ENCODE results near the gene CLEC18A.
"Not testable (repeated sequence)": the region's sequence is repeated elsewhere in the genome, so short reads cannot be mapped to it uniquely, and the experiment has no call there.

CLEC18A gene

DNA sequence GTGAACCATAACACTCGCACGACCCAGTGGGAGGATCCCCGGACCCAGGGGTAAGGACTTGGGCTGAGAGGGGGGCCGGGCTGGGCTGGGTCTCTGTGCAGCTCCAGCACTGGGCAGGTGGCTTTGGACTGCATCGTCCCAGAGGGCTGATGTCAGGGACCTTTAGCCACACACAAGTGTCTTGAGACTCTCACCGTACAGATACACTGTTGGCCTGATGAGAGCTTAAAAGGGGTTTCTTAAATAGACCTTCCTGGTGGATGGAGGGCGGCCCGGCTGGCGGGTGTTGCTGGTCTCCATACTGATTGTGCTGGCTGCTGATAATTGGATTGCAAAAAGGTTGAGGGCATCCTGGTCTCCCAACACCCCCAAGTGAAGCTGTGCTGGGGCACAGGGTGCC is 21.7 kb upstream of the CLEC18A start:
- DNase-seq (ENCODE audit: insufficient read length, low spot score) (no peak), FAIRE-seq (no peak)

DNA sequence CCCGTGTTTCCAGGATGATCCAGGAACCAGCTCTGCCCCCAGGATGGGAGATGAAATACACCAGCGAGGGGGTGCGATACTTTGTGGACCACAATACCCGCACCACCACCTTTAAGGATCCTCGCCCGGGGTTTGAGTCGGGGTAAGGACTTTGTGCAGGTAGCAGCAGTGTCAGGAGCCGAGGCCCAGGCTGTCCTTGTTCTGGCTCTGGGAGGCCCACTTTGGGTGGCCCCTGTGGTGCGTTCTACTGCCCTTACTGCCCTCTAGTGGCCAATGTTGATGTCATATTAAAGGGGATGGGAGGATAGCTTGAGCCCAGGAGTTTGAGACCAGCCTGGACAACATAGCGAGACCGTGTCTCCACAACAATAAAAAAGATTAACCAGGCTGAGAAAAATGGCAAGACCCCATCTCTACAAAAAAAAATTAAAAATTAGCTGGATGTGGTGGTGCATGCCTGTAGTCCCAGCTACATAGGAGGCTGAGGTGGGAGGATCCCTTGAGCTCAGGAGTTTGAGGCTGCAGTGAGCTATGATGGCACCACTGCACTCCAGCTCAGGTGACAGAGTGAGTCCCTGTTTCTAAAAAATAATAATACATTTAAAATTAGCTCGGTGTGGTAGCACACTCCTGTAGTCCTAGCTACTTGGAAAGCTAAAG is 20.9 kb upstream of the CLEC18A start:
- DNase-seq (ENCODE audit: insufficient read length, low spot score) (peak; percentile 83), FAIRE-seq (peak; percentile 86)

DNA sequence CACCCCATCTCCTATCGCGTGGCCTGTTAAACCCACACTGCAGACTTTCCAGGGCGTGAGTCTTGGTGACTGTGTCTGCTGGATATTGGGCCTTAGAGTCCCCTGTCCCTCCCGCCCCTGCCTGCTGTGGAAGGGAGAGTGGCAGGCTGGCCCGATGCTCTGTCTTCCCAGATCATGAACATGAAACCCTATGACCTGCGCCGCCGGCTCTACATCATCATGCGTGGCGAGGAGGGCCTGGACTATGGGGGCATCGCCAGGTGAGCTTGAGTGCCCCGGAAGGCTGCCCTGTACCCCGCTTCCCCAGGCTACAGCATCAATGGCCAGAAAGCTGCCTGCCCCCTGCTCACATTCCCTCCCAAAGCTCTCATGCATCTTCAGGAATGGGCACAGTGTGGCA is 19.5 kb upstream of the CLEC18A start:
- DNase-seq (ENCODE audit: insufficient read length, low spot score) (no peak), FAIRE-seq (no peak)

DNA sequence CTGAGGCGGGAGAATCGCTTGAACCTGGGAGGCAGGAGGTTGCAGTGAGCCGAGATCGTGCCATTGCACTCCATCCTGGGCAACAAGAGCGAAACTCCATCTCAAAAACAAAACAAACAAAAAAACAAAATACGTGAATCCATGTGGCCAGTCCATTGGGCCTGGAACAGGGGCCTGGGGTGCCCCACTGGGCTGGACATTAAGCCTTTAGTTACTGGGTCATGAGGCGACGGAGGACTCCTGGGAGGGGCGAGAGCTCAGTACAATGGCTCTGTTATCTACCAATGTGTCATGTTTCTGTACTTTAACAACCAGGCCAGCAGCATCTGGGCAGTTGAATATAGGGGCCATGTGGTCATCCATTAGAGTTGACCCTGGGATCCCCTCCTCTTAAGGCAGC is 18.9 kb upstream of the CLEC18A start:
- DNase-seq (ENCODE audit: insufficient read length, low spot score) (no peak), FAIRE-seq (no peak)

DNA sequence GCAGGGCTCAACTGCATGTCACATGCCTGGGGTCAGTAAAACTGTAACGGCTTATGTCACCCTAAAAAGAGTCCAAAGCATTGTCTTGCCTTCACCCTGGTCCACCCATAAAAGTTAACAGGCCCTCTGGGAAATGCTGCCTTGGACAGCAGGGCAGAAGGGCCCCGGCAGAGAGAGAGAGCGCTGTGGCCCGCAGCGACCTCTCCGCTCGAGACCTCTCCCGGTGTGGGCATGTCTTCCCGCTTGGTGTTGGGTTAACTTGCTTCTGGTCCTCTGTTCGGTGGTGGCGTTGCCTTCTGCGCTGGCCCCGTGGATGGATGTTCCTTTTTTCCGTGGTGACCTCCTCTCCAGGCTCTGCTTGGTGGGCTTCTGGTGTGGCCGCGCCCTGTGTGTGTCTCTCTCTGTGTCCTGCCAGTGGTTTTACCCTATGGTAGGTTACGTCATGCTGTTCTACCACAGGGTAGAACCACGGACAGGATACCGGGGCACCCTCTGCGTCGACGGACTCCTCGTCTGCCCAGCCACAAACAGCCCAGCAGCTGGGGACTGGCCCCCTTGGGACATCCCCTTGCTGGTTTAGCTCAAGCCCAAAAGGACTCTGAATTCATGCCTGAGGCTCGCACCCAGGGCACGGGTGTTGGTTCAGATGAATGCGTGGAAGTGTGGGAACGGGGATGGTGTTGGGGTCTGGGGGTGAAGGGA is 18.3 kb upstream of the CLEC18A start:
- DNase-seq (ENCODE audit: insufficient read length, low spot score) = no peak
- FAIRE-seq = no peak

DNA sequence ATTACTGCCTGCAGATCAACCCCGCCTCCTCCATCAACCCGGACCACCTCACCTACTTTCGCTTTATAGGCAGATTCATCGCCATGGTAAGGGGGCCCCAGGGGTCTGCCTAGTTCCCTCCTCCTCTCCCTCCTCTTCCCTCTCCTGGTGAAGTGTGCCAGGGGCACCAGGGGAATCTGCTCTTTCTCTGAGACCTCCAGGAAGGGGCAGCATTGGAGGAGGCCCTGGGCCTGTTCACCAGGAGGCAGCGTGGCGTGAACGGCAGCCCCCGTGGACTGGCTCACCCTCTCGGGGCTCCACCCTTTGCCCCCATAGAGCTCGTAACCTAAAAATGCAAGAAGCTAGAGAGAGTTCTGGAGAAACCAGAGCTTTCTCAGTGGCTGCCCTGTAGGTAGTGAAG is 17.1 kb upstream of the CLEC18A start:
- no peak for FAIRE-seq
- DNase-seq (ENCODE audit: insufficient read length, low spot score) = no peak

DNA sequence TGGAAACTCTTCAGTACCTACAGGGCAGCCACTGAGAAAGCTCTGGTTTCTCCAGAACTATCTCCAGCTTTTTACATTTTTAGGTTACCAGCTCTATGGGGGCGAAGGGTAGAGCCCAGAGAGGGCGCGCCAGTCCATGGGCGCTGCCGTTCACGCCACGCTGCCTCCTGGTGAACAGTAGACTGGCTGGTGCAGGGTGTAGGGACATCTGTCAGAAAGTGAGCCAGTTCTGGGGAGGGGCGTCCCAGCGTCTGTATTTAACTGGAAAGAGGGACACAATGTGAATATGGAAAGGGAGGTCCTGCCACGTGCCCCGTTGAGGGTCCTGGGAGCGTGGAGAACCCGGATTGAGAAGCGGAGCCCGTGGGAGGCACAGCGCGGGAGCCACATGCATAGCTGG is 16.4 kb upstream of the CLEC18A start:
- no peak for DNase-seq (ENCODE audit: insufficient read length, low spot score)
- FAIRE-seq = no peak

DNA sequence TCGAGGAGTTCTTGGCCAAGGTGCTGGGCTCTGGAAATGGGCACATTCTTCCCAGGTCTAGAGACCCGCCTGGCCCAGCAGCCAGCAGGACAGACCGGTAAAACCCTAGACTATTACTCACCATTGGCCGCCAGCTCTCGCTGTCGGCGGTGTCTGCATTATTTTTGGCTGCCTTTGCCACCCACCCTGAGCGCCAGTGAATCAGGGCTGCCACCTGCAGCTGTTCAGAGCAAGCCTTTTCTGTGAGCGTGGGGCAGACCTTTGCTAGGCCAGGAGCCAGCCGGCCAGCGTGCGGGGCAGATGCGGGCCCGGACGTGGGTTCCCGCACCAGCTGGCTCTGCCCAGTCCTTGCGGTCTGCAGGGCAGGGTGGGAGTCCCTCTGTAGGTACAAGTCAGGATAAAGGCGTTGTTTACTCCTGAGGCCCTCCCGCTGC is 15.8 kb upstream of the CLEC18A start:
- DNase-seq (ENCODE audit: insufficient read length, low spot score) (no peak), FAIRE-seq (no peak)

DNA sequence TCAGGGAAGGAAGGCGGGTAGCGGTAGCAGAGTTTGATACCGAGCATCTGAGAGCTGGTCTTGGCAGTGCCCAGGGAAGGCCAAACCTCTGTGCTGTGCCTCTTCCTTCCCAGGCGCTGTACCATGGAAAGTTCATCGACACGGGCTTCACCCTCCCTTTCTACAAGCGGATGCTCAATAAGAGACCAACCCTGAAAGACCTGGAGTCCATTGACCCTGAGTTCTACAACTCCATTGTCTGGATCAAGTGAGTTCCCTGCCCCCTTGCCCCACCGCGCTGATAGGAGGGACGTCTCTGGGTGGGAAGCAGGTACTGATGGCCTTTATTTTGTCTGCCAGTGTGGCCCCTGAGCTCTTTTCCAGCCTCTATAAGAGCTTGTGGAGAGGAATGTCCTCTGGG is 15.4 kb upstream of the CLEC18A start:
- DNase-seq (ENCODE audit: insufficient read length, low spot score) = no peak
- FAIRE-seq = no peak

DNA sequence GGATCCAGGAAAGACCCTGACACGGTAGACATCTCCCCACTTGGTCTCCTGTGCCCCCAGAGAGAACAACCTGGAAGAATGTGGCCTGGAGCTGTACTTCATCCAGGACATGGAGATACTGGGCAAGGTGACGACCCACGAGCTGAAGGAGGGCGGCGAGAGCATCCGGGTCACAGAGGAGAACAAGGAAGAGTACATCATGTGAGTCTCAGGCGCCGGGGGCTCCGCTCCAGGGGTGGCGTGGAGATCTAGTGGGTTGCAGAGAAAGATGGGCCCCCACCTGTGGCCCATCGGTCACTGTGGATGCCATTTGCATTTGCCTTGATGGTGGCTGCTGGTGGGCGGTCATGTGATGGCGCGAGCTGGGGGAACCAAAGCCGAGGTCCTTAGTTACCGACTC is 14.9 kb upstream of the CLEC18A start:
- DNase-seq (ENCODE audit: insufficient read length, low spot score) = no peak
- no peak for FAIRE-seq

DNA sequence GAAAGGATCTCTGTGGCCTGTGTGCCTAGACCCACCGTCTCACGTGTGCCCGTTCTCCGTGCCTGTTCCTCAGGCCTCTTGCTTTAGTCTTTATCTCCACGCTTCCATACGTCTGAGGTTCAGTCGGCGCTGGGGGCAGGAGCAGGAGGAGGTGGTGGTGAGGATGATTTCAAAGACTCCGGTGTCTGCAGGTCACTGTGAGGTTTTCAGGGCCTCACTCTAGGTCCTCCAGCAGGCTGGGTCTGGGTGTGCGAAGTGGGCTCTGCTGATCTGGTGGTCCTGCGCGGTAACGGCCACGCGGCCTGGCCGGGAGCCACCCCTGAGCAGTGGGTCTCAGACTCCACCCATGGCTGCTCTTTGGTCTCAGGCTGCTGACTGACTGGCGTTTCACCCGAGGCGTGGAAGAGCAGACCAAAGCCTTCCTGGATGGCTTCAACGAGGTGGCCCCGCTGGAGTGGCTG is 14.4 kb upstream of the CLEC18A start:
- no peak for FAIRE-seq
- DNase-seq (ENCODE audit: insufficient read length, low spot score) = no peak

DNA sequence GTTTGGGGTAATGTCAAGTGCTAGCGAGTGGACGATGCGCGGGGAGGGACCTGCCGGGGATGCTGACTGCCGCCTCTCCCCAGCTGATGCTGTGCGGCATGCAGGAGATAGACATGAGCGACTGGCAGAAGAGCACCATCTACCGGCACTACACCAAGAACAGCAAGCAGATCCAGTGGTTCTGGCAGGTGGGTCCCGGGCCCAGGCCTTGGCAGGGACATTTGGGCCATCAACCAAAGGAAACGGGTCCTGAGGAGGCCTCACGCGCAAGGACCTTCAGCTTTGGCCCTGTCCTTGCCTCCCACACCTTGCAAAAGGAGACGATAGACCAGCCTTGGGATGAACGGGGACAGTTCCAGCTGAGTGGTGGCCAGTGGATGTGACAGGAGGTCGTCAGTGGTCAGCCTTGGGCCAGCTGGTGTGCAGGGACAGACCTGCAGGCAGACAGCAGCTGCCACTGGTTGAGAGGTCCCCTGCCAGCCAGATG is 13.6 kb upstream of the CLEC18A start:
- FAIRE-seq (no peak), DNase-seq (ENCODE audit: insufficient read length, low spot score) (no peak)

DNA sequence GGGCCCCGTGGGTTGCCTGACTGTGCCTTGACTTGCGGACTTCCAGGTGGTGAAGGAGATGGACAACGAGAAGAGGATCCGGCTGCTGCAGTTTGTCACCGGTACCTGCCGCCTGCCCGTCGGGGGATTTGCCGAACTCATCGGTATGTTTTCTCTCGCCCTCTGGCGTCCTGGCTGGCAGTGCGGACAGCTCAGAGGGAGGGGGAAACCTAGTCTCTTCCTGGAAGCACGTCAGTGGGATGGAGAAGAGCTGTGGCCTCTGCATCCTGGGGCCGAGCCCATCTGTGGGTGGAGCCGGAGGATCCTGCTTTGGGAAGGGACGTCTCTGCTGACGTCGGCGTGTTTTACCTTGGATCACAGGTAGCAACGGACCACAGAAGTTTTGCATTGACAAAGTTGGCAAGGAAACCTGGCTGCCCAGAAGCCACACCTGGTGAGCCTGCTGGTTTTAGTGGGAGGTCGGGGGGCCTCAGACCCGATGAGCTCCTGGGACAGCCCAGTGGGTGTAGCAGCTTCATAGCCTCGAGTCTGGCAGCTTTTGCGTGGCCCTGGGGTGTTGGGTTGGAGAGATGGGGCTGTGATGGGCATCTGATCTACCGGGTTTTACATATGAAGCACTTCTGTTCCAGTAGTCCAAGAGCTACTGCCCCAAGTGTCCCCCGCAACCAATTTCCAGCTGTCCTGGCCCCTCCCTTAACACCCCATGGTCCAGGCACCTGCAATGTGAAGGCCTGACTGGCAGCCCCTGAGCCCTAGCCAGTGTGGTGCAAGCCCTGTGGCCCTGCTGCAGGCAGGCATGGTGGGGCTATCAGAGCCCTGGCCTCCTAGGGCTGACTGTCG is 11.9 kb upstream of the CLEC18A start:
- no peak for DNase-seq (ENCODE audit: insufficient read length, low spot score)
- no peak for FAIRE-seq

DNA sequence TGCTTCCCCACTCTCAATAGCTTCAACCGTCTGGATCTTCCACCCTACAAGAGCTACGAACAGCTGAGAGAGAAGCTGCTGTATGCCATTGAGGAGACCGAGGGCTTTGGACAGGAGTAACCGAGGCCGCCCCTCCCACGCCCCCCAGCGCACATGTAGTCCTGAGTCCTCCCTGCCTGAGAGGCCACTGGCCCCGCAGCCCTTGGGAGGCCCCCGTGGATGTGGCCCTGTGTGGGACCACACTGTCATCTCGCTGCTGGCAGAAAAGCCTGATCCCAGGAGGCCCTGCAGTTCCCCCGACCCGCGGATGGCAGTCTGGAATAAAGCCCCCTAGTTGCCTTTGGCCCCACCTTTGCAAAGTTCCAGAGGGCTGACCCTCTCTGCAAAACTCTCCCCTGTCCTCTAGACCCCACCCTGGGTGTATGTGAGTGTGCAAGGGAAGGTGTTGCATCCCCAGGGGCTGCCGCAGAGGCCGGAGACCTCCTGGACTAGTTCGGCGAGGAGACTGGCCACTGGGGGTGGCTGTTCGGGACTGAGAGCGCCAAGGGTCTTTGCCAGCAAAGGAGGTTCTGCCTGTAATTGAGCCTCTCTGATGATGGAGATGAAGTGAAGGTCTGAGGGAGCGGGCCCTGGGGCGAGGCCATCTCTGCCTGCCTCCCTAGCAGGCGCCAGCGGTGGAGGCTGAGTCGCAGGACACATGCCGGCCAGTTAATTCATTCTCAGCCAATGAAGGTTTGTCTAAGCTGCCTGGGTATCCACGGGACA is 11.1 kb upstream of the CLEC18A start:
- FAIRE-seq (no peak), DNase-seq (ENCODE audit: insufficient read length, low spot score) (no peak)

DNA sequence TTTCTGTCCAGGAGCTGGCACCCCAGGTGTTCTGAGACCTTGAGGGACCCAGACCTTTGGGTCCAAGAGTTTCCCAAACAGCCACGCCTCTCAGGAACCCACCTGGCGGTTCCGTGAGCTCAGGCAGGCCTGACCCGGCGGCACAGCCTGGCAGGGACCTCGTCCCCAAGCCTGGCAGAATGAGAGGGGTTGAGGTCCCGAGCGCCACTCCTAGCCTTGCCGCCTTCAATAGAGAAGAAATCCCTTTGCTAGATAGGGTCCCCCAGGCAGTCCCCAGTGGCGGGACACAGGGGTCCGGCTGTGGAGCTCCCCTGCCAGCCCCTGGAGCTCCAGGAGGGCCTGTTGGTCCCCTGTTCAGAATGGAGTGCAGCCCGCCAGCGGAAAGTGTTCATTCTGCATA is 10.5 kb upstream of the CLEC18A start:
- FAIRE-seq (no peak), DNase-seq (ENCODE audit: insufficient read length, low spot score) (no peak)

DNA sequence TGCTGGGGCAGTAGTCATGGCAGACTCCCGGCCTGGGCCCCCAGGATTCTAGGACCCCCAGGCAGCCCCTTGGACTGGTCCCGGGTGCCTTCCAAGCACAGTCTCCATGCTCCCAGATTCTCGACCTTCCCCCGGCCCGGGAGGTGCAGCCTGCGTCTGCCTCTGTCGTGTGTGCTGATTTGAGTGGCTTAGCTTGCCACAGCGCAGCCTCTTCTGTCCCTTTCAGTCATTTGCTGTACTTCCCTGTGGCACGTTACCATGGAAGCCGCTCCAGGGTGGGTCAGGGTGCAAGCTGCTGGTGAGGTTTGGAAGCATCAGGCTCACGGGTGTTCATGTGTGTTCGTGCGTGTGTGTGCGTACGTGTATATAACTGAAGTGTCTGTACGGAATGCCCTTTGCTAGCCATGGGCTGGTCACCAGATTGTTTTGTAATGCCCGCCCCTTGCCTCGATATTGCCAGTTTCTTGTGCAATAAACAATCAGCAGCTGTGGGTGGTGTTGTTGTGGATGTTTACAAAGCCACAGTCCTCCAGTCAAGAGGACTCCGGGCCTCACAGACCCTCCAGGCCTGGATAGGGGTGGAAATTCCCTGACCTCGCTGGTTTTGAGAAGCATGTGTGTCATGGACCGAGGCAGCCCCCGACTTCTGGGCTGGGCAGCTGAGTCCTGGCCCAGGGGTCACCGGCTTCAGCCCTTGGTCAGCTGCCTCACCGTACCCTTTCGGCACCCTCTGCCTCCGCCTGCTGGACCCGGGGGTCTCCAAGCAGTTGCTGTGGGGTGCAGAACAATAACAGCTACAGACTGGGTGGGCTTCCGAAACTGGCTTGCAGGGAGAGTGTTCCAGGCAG is 9.7 kb upstream of the CLEC18A start:
- FAIRE-seq = no peak
- no peak for DNase-seq (ENCODE audit: insufficient read length, low spot score)

DNA sequence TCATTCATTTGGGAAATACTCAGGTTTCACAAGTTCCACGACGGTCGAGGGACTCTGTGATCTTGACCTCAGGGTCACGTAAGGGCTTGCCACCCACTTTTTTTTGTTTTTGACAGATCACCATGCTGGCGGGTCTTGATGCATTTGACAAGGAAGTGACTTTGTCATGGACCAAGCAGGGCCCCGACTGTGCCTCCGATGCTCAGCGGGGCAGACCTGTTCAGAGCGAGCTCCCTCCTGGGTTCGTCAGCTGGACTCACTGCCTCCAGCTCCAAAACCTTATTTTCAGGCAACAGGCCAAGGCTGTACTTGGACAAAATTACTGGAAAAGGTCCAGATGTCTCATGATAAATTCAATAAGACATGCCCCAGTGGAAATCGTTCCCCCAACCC is 9.0 kb upstream of the CLEC18A start:
- DNase-seq (ENCODE audit: insufficient read length, low spot score) (no peak), FAIRE-seq (no peak)

DNA sequence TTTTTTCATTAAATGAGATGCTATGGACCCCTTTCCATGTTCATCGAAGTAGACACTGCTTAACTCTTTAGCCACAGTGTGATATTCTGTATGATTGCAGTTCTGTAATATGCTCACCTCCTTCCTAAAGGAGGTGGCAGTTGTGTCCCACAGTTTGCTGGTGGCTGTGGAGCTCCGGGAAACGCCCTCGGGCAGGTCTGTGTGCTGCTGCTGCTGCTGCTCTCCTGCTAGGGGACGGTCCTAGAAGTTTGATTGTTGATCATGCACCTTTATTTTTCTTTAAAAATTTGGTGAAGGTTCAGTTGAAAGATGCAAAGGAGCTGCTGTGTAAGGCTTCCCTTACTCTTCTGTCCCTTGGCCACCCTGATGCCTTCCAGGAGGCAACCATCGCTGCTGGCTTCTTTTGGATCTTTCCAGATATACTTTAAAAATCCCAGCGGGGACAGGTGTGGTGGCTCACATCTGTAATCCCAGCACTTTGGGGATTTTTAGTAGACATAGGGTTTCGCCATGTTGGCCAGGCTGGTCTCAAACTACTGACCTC is 8.4 kb upstream of the CLEC18A start:
- DNase-seq (ENCODE audit: insufficient read length, low spot score) (no peak), FAIRE-seq (no peak)

DNA sequence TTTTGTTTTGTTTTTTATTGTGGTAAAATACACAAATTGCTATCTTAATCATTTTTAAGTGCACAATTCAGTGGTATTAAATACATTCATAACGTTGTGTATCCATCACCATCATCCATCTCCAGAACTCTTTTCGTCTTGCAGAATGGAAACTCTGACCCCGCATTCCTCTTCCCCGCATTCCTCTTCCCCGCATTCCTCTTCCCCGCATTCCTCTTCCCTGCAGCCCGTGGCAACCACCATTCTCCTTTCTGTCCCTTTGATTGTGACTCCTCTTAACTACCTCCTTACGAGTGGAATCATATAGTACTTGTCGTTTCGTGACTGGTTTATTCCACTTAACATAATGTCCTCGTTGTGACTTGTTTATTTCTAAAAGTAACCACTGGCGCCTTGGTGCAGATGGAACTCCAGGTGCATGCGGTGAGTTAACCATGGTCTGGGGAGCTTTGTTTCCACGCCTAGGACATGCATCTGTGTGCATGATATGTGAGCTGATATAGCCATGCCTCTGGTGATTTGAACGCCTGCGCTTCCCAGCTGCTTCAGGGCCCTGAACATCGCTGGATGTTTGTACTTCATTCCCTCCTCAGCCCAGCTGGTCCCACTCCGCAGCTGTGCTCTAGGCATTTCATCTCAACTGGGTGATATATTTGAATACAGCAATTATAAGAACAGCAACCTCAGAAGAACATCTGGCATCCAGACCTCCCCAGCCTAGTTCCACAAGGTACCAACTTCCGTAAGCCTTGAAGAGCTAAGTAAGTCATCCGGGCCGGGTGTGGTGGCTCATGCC is 7.7 kb upstream of the CLEC18A start:
- FAIRE-seq; DNase-seq (ENCODE audit: insufficient read length, low spot score): not testable (repeated sequence)
